ENCODE measurements around the gene RAB17. TPM values are rescaled to one million over a fixed set of nuclear protein-coding genes. Genes with fewer than 3 reads are reported as not detected.

The RAB17 gene
- polyA plus RNA-seq, 1 donor (not counting 4 experiments of a cell fraction or from before 2014, with no cell fraction given) = 2.4 TPM

DNA sequence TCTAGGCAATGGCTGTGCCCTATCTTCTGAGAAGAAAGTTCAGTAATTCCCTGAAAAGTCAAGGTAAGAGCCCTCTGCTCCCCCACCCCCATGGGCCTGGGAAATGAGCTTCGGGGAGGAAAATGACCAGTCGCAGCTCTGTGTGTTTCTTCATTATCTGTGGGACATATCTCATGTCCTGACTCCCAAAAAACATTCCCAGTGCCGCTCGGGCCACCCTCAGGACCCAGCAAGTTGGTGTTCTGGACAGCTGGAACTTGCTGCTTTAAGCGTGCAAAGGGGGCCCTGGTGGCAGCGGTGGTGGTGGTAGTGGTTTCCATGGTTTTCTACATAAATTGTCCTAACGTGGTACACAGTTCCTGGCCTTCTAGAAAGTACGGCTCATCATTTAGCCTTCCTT, 41.3 kb downstream of the RAB17 start:
- peaks cover 12% of the 10 kb centered on the region for H3K27me3 ChIP-seq (ENCODE audit: control insufficient read depth, extremely low read depth, insufficient read depth, low read length)
- no peak overlapping the region for H3K4me2 ChIP-seq (ENCODE audit: control insufficient read depth, extremely low read depth, insufficient read depth, low read depth, low read length)
- FAIRE-seq (no peak), DNase-seq (ENCODE audit: low read depth, low spot score) (no peak)
- no peak overlapping the region for H2AFZ ChIP-seq (ENCODE audit: control insufficient read depth, low read length)
- no peak for TF ChIP-seq EZH2 (IDR thresholded peaks at IDR 0.05; ENCODE audit: low read length)
- TF ChIP-seq, protein P1, sequence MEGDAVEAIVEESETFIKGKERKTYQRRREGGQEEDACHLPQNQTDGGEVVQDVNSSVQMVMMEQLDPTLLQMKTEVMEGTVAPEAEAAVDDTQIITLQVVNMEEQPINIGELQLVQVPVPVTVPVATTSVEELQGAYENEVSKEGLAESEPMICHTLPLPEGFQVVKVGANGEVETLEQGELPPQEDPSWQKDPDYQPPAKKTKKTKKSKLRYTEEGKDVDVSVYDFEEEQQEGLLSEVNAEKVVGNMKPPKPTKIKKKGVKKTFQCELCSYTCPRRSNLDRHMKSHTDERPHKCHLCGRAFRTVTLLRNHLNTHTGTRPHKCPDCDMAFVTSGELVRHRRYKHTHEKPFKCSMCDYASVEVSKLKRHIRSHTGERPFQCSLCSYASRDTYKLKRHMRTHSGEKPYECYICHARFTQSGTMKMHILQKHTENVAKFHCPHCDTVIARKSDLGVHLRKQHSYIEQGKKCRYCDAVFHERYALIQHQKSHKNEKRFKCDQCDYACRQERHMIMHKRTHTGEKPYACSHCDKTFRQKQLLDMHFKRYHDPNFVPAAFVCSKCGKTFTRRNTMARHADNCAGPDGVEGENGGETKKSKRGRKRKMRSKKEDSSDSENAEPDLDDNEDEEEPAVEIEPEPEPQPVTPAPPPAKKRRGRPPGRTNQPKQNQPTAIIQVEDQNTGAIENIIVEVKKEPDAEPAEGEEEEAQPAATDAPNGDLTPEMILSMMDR (optimal IDR thresholded peaks at IDR 0.05 in 1 of 3, IDR thresholded peaks at IDR 0.05 in 1 of 3, conservative IDR thresholded peaks at IDR 0.05 in 1 of 3; ENCODE audit: extremely low read depth in 1 of 3, insufficient read depth in 2 of 3, low read length in 3 of 3) = no peak
- no peak overlapping the region for H3K9ac ChIP-seq (ENCODE audit: control insufficient read depth, extremely low read depth, insufficient read depth, low read length)
- H3K9me1 ChIP-seq (ENCODE audit: control insufficient read depth, extremely low read depth, insufficient read depth, low read length) = no peaks in the 10 kb centered on the region
- H3K36me3 ChIP-seq (ENCODE audit: control insufficient read depth in 2 of 2, extremely low read depth in 1 of 2, insufficient read depth in 2 of 2, low read length in 2 of 2) = no peaks in the 10 kb centered on the region
- H3K9me3 ChIP-seq (ENCODE audit: control insufficient read depth, low read depth, low read length) = no peaks in the 10 kb centered on the region
- H3K79me2 ChIP-seq (ENCODE audit: control insufficient read depth, insufficient read depth, low read length) = no peaks in the 10 kb centered on the region
- dilution Hi-C loops (cut with MboI; ENCODE audit: extremely low pct_ligation_motif_present, low sequenced_read_pairs) = no loop called here
- peaks cover 2% of the 10 kb centered on the region for H3K4me1 ChIP-seq (ENCODE audit: control insufficient read depth, extremely low read depth, insufficient read depth, low read length)
- no peak overlapping the region for H3K4me3 ChIP-seq (ENCODE audit: control insufficient read depth in 2 of 3, extremely low read depth in 1 of 3, insufficient read depth in 2 of 3, low read depth in 1 of 3, low read length in 3 of 3)
- no peaks in the 10 kb centered on the region for H4K20me1 ChIP-seq (ENCODE audit: control insufficient read depth, extremely low read depth, insufficient read depth, low read length)
- no peak overlapping the region for H3K27ac ChIP-seq (ENCODE audit: control insufficient read depth, insufficient read depth, low read length)

DNA sequence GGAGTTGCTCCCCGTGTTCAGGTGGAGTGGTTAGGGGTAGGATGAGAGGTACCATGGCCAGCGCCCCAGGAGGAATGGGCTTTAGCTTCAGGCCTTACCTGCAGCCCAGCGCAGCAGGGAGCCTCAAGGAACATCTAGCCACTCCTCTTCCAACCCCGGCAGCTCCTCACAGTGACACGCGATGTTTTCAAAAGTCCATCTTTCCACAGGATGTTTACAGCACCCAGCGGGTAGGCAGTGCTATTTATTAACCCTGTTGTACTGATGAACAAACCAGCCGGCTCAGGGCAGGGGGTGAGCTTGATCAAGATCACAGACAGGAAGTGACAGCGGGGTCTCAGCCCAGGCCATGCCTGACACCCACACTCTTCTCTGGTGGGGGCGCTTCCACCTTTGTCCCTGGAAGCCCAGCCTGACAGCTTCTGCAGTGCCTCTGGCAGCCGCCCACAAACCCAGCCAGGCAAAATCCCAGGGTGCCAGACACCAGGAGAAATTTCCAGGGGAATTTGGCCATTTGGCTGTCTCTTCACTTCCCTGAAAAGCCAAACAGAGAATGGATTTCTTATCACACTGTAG, 42.6 kb downstream of the RAB17 start:
- no peak for TF ChIP-seq EZH2 (IDR thresholded peaks at IDR 0.05; ENCODE audit: low read length)
- TF ChIP-seq, protein P1 (optimal IDR thresholded peaks at IDR 0.05 in 1 of 3, IDR thresholded peaks at IDR 0.05 in 1 of 3, conservative IDR thresholded peaks at IDR 0.05 in 1 of 3; ENCODE audit: extremely low read depth in 1 of 3, insufficient read depth in 2 of 3, low read length in 3 of 3) = no peak
- FAIRE-seq = no peak
- peaks cover 12% of the 10 kb centered on the region for H3K27me3 ChIP-seq (ENCODE audit: control insufficient read depth, extremely low read depth, insufficient read depth, low read length)
- H3K79me2 ChIP-seq (ENCODE audit: control insufficient read depth, insufficient read depth, low read length) = no peaks in the 10 kb centered on the region
- peaks cover 2% of the 10 kb centered on the region for H3K4me1 ChIP-seq (ENCODE audit: control insufficient read depth, extremely low read depth, insufficient read depth, low read length)
- no peak overlapping the region for H2AFZ ChIP-seq (ENCODE audit: control insufficient read depth, low read length)
- no peaks in the 10 kb centered on the region for H3K36me3 ChIP-seq (ENCODE audit: control insufficient read depth in 2 of 2, extremely low read depth in 1 of 2, insufficient read depth in 2 of 2, low read length in 2 of 2)
- H3K9me1 ChIP-seq (ENCODE audit: control insufficient read depth, extremely low read depth, insufficient read depth, low read length) = no peaks in the 10 kb centered on the region
- dilution Hi-C loops (cut with MboI; ENCODE audit: extremely low pct_ligation_motif_present, low sequenced_read_pairs) = no loop called here
- H3K9ac ChIP-seq (ENCODE audit: control insufficient read depth, extremely low read depth, insufficient read depth, low read length) = no peak overlapping the region
- H3K4me2 ChIP-seq (ENCODE audit: control insufficient read depth, extremely low read depth, insufficient read depth, low read depth, low read length) = no peak overlapping the region
- H4K20me1 ChIP-seq (ENCODE audit: control insufficient read depth, extremely low read depth, insufficient read depth, low read length) = no peaks in the 10 kb centered on the region
- no peak overlapping the region for H3K4me3 ChIP-seq (ENCODE audit: control insufficient read depth in 2 of 3, extremely low read depth in 1 of 3, insufficient read depth in 2 of 3, low read depth in 1 of 3, low read length in 3 of 3)
- DNase-seq (ENCODE audit: low read depth, low spot score) = no peak
- no peak overlapping the region for H3K27ac ChIP-seq (ENCODE audit: control insufficient read depth, insufficient read depth, low read length)
- no peaks in the 10 kb centered on the region for H3K9me3 ChIP-seq (ENCODE audit: control insufficient read depth, low read depth, low read length)

Measured in keratinocyte (primary cell).